Esophagus muscularis mucosa (tissue), 3 donors: Measurements from ENCODE around the gene EYA2.

Experiments used
- POLR2A ChIP-seq: fragments of 450-650 bp; IDR thresholded peaks from one replicate; pipeline ENCODE4 v1.6.1; 2017; ENCODE audit warnings: antibody characterized with exemption, moderate library complexity, mild to moderate bottlenecking, low read depth
- POLR2AphosphoS5 ChIP-seq, 2 donors: sonication (generic); formaldehyde crosslinking; IDR thresholded peaks; one replicate each; pipeline ENCODE4 v1.6.1; 2017; ENCODE audit warnings: antibody characterized with exemption in 2 of 2
- TF ChIP-seq, protein P1 (sequence below), 3 experiments: fragments of 200-600 bp in 2 of 3; fragments of 450-650 bp in 1 of 3; sonication (generic) in 2 of 3; IDR thresholded peaks; one replicate each; pipeline ENCODE4 v1.5.1; 2017 to 2019; ENCODE audit warnings: antibody characterized with exemption in 3 of 3, mild to moderate bottlenecking in 2 of 3, moderate library complexity in 1 of 3

DNA sequence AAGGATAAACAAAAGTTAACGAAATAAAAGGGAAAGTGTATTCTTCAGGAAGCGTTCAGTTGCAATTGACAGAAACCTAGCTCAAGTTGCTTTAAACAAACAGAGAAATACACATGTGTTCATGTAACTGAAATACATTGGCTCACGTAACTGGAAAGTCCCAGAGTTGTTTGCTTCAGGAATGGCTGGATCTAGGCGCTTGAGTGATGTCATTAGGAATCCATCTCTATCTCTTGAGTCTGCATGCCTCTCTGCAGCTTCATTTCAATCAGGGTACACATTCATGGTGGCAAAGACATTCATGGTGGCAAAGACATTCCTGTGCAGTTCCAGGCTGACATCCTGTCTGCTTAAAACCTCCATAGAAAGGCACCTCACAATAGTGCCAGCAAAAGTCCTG lies 45.4 kb upstream of the EYA2 start:
- TF ChIP-seq, protein P1, sequence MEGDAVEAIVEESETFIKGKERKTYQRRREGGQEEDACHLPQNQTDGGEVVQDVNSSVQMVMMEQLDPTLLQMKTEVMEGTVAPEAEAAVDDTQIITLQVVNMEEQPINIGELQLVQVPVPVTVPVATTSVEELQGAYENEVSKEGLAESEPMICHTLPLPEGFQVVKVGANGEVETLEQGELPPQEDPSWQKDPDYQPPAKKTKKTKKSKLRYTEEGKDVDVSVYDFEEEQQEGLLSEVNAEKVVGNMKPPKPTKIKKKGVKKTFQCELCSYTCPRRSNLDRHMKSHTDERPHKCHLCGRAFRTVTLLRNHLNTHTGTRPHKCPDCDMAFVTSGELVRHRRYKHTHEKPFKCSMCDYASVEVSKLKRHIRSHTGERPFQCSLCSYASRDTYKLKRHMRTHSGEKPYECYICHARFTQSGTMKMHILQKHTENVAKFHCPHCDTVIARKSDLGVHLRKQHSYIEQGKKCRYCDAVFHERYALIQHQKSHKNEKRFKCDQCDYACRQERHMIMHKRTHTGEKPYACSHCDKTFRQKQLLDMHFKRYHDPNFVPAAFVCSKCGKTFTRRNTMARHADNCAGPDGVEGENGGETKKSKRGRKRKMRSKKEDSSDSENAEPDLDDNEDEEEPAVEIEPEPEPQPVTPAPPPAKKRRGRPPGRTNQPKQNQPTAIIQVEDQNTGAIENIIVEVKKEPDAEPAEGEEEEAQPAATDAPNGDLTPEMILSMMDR (IDR thresholded peaks at IDR 0.05) = no peak
- no peak for TF ChIP-seq POLR2AphosphoS5 (IDR thresholded peaks at IDR 0.05)
- TF ChIP-seq POLR2A = no peak
